ENCODE measurements around the gene C1RL. TPM values are rescaled to one million over a fixed set of nuclear protein-coding genes. Genes with fewer than 3 reads are reported as not detected.

The C1RL gene
- total and polyA plus RNA-seq, 2 of the 4 experiments (the other 2 are of a cell fraction) = 9.1 to 12.3 TPM

GRCh38 chr12:7045913-7046312 lies 63.1 kb downstream of the C1RL start:
- no peak for DNase-seq
- intact Hi-C loops (cut with micrococcal nuclease) = no loop called here
- in situ Hi-C loops (cut with MboI; ENCODE audit: low sequenced_read_pairs) = no loop called here
- Histone ChIP-seq H3K36me3 (ENCODE audit: control insufficient read depth, insufficient read depth, low read length) (no peaks in the 10 kb centered on the region), H3K56ac (ENCODE audit: extremely low read depth, insufficient read depth, low read length) (no peak overlapping the region), H3K9ac (ENCODE audit: low read depth, low read length) (no peak overlapping the region), H2BK20ac (ENCODE audit: low read depth, low read length) (no peak overlapping the region), H4K91ac (ENCODE audit: insufficient read depth, low read depth, low read length) (no peak overlapping the region), H3K27ac (ENCODE audit: insufficient read depth, low read length) (no peak overlapping the region), H3K23ac (ENCODE audit: low read depth, low read length) (no peak overlapping the region), H3K4me2 (ENCODE audit: low read depth, low read length) (no peak overlapping the region), H3K4me1 (ENCODE audit: control insufficient read depth, insufficient read depth, low read length) (no peaks in the 10 kb centered on the region), H4K5ac (ENCODE audit: low read depth, low read length) (no peak overlapping the region), H3K9me1 (ENCODE audit: insufficient read depth, low read length) (no peaks in the 10 kb centered on the region), H2BK120ac (ENCODE audit: low read depth, low read length) (no peak overlapping the region), H4K20me1 (ENCODE audit: insufficient read depth, low read length) (no peaks in the 10 kb centered on the region), H3K4ac (ENCODE audit: low read depth, low read length) (no peak overlapping the region), H2BK15ac (ENCODE audit: low read depth, low read length) (no peak overlapping the region), H2AK9ac (replicated peaks; ENCODE audit: low read depth, low read length, poor library complexity) (no peak overlapping the region), H3K4me3 (ENCODE audit: insufficient read depth, low read depth, low read length) (no peak overlapping the region), H3K79me1 (ENCODE audit: low read depth in 1 of 2, low read length in 2 of 2) (no peaks in the 10 kb centered on the region), H3K9me3 (ENCODE audit: control insufficient read depth, insufficient read depth, low read length) (no peaks in the 10 kb centered on the region), H3K27me3 (ENCODE audit: control insufficient read depth, insufficient read depth, low read length) (peaks cover 10% of the 10 kb centered on the region), H4K8ac (ENCODE audit: low read depth in 2 of 2, low read length in 2 of 2) (no peak overlapping the region), H2AK5ac (ENCODE audit: low read depth, low read length) (no peak overlapping the region), H2BK5ac (ENCODE audit: low read depth, low read length, poor library complexity, severe bottlenecking) (no peak overlapping the region), H2AFZ (replicated peaks; ENCODE audit: low read length, poor library complexity) (no peak overlapping the region), H3K14ac (replicated peaks; ENCODE audit: low read depth, low read length) (no peak overlapping the region), H3K18ac (ENCODE audit: low read depth, low read length) (no peak overlapping the region)
- CTCF ChIA-PET = no interaction called here
- POLR2A ChIA-PET (ENCODE audit: unreplicated experiment) = no interaction called here
- no peak for TF ChIP-seq MAZ (IDR thresholded peaks at IDR 0.05; ENCODE audit: borderline replicate concordance, low read depth, low read length)
- no peak for TF ChIP-seq CTCF (conservative IDR thresholded peaks at IDR 0.05; ENCODE audit: low read depth, low read length)
- TF ChIP-seq FOS (IDR thresholded peaks at IDR 0.05; ENCODE audit: low read depth, low read length) = no peak
- TF ChIP-seq CEBPB (IDR thresholded peaks at IDR 0.05; ENCODE audit: low read depth, low read length) = no peak
- TF ChIP-seq POLR2A (IDR thresholded peaks at IDR 0.05; ENCODE audit: low read depth, low read length) = no peak
- TF ChIP-seq SMC3 (IDR thresholded peaks at IDR 0.05; ENCODE audit: low read depth, low read length) = no peak
- TF ChIP-seq ELK1 (IDR thresholded peaks at IDR 0.05; ENCODE audit: borderline replicate concordance, low read depth, low read length) = no peak
- 58% methylated on average over 5 of the region's 9 CpGs; no CpG with 5 or more reads in 1 of the 2 experiments for WGBS, 2 experiments (ENCODE audit: extremely low coverage in 2 of 2, insufficient read length in 1 of 2)
- no TSS peak for BruUV-seq (replicated peaks)
- dilution Hi-C loops (cut with HindIII; ENCODE audit: low sequenced_read_pairs, unreplicated experiment) = no loop called here
- ATAC-seq (ENCODE audit: low read depth) = no peak

Small RNAs within 50 kb of the gene (microRNA-seq; reads per million reads assigned to microRNA genes)
- not detected for gene RNU6-485P (ENCODE audit: insufficient read depth, insufficient read length)

Small RNAs within 50 kb of the gene (small RNA-seq; reads per million reads assigned to genes)
- 0 reads per million in 5 experiments for gene RNU6-485P

Other genes with a start within 250 kb of the C1RL start
- 1,842 and 2,176 TPM in 2 replicates for gene TPI1, start 241.7 kb downstream of the C1RL start, total RNA-seq (2012; rRNA removed)
- gene TPI1, start 241.7 kb downstream of the C1RL start, polyA plus RNA-seq (2012; rRNA removed) = 1,995 and 2,214 TPM in 2 replicates
- gene SPSB2, start 235.9 kb downstream of the C1RL start, total RNA-seq (2012; rRNA removed) = 1.1 and 1.3 TPM in 2 replicates
- gene SPSB2, start 235.9 kb downstream of the C1RL start, polyA plus RNA-seq (2012; rRNA removed) = 4.1 and 4.3 TPM in 2 replicates
- gene LRRC23, start 204.4 kb downstream of the C1RL start, total RNA-seq (2012; rRNA removed) = 8.9 and 11.1 TPM in 2 replicates
- 9.2 and 11.4 TPM in 2 replicates for gene LRRC23, start 204.4 kb downstream of the C1RL start, polyA plus RNA-seq (2012; rRNA removed)
- gene ENO2, start 194.6 kb downstream of the C1RL start, total RNA-seq (2012; rRNA removed) = 20.8 and 28.3 TPM in 2 replicates
- 81.5 and 92.8 TPM in 2 replicates for gene ENO2, start 194.6 kb downstream of the C1RL start, polyA plus RNA-seq (2012; rRNA removed)
- gene ATN1, start 181.3 kb downstream of the C1RL start, total RNA-seq (2012; rRNA removed) = 2.5 and 3.4 TPM in 2 replicates
- 58.7 and 59.8 TPM in 2 replicates for gene ATN1, start 181.3 kb downstream of the C1RL start, polyA plus RNA-seq (2012; rRNA removed)
- not detected in 2 replicates for gene RNU7-1, start 165.4 kb downstream of the C1RL start, total RNA-seq (2012; rRNA removed)
- not detected in 2 replicates for gene RNU7-1, start 165.4 kb downstream of the C1RL start, polyA plus RNA-seq (2012; rRNA removed)
- 197 and 238 TPM in 2 replicates for gene C12orf57, start 165.2 kb downstream of the C1RL start, total RNA-seq (2012; rRNA removed)
- 530 and 703 TPM in 2 replicates for gene C12orf57, start 165.2 kb downstream of the C1RL start, polyA plus RNA-seq (2012; rRNA removed)
- gene PTPN6, start 157.9 kb downstream of the C1RL start, total RNA-seq (2012; rRNA removed) = under 0.01 TPM in 1 of 2 replicates, not detected in the other
- gene PTPN6, start 157.9 kb downstream of the C1RL start, polyA plus RNA-seq (2012; rRNA removed) = 0.14 TPM in 1 of 2 replicates, not detected in the other
- 219 and 240 TPM in 2 replicates for gene PHB2, start 138.6 kb downstream of the C1RL start, total RNA-seq (2012; rRNA removed)
- gene PHB2, start 138.6 kb downstream of the C1RL start, polyA plus RNA-seq (2012; rRNA removed) = 286 and 298 TPM in 2 replicates
- 43.6 and 66.1 TPM in 2 replicates for gene EMG1, start 138.3 kb downstream of the C1RL start, total RNA-seq (2012; rRNA removed)
- gene EMG1, start 138.3 kb downstream of the C1RL start, polyA plus RNA-seq (2012; rRNA removed) = 37.5 and 43.1 TPM in 2 replicates
- gene LPCAT3, start 90.7 kb downstream of the C1RL start, total RNA-seq (2012; rRNA removed) = 6.4 and 7.0 TPM in 2 replicates
- gene LPCAT3, start 90.7 kb downstream of the C1RL start, polyA plus RNA-seq (2012; rRNA removed) = 17.4 and 18.6 TPM in 2 replicates
- gene C1S, start 48.5 kb downstream of the C1RL start, total RNA-seq (2012; rRNA removed) = 34.4 and 49.6 TPM in 2 replicates
- gene C1S, start 48.5 kb downstream of the C1RL start, polyA plus RNA-seq (2012; rRNA removed) = 64.1 and 85.4 TPM in 2 replicates
- gene C1R, start 16.8 kb downstream of the C1RL start, total RNA-seq (2012; rRNA removed) = 19.4 and 38.4 TPM in 2 replicates
- gene C1R, start 16.8 kb downstream of the C1RL start, polyA plus RNA-seq (2012; rRNA removed) = 153 and 165 TPM in 2 replicates
- gene RBP5, start 19.7 kb upstream of the C1RL start, total RNA-seq (2012; rRNA removed) = not detected in 2 replicates
- gene RBP5, start 19.7 kb upstream of the C1RL start, polyA plus RNA-seq (2012; rRNA removed) = 0.15 TPM in 1 of 2 replicates, not detected in the other
- gene CLSTN3, start 21.2 kb upstream of the C1RL start, total RNA-seq (2012; rRNA removed) = 4.1 and 5.3 TPM in 2 replicates
- gene CLSTN3, start 21.2 kb upstream of the C1RL start, polyA plus RNA-seq (2012; rRNA removed) = 14.5 and 16.4 TPM in 2 replicates
- 18.3 and 18.6 TPM in 2 replicates for gene PEX5, start 80.5 kb upstream of the C1RL start, total RNA-seq (2012; rRNA removed)
- gene PEX5, start 80.5 kb upstream of the C1RL start, polyA plus RNA-seq (2012; rRNA removed) = 13.6 and 14.4 TPM in 2 replicates
- gene ACSM4, start 194.9 kb upstream of the C1RL start, total RNA-seq (2012; rRNA removed) = not detected in 2 replicates
- gene ACSM4, start 194.9 kb upstream of the C1RL start, polyA plus RNA-seq (2012; rRNA removed) = not detected in 2 replicates

Data from IMR-90 (cell line).